K562 (cell line): ENCODE results near the gene ATP23. TPM values are rescaled to one million over a fixed set of nuclear protein-coding genes. Genes with fewer than 3 reads are reported as not detected.

Source experiments
- ARID1B ChIP-seq: fragments of 450-650 bp; IDR thresholded peaks from 2 replicates; pipeline ENCODE4 v1.6.1; 2016; ENCODE audit warnings: antibody characterized with exemption, mild to moderate bottlenecking, inconsistent platforms
- ARID4B ChIP-seq: sonication (generic); formaldehyde crosslinking; IDR thresholded peaks from 2 replicates; pipeline ENCODE4 v1.8.0; 2022; ENCODE audit warnings: mild to moderate bottlenecking, missing genetic modification reagents
- CREB3L1 ChIP-seq: fragments of 450-650 bp; IDR thresholded peaks from 2 replicates; pipeline ENCODE4 v1.6.1; 2014; ENCODE audit warnings: low read depth, mild to moderate bottlenecking, moderate library complexity, borderline replicate concordance
- KLF1 ChIP-seq: fragments of 450-650 bp; IDR thresholded peaks from 2 replicates; pipeline ENCODE4 v1.6.1; 2016; ENCODE audit warnings: missing genetic modification characterization, missing compliant biosample characterization
- NCOR1 ChIP-seq: fragments of 450-650 bp; IDR thresholded peaks from 2 replicates; pipeline ENCODE4 v1.6.1; 2016; ENCODE audit warnings: mild to moderate bottlenecking, moderate library complexity
- SREBF1 ChIP-seq: fragments of 150-350 bp; IDR thresholded peaks from 2 replicates; pipeline ENCODE4 v1.6.1; 2014; ENCODE audit warnings: antibody characterized with exemption, low read depth, low read length, borderline replicate concordance
- THAP12 ChIP-seq: fragments of 250-450 bp; sonication (Bioruptor Pico); IDR thresholded peaks from 2 replicates; pipeline ENCODE4 v1.9.0; 2021; ENCODE audit warnings: mild to moderate bottlenecking, inconsistent platforms
- ZNF586 ChIP-seq: fragments of 450-650 bp; formaldehyde crosslinking; conservative IDR thresholded peaks from 2 replicates; pipeline ENCODE4 v1.4.0; 2020; ENCODE audit warnings: mild to moderate bottlenecking, moderate library complexity
- ZZZ3 ChIP-seq: fragments of 450-650 bp; IDR thresholded peaks from 2 replicates; pipeline ENCODE4 v1.6.1; 2016; ENCODE audit warnings: antibody characterized with exemption, mild to moderate bottlenecking, moderate library complexity
- polyA plus RNA-seq, 8 experiments: library from polyadenylated mRNA; depleted of rRNA in 4 of 8; stranded (reverse) in 5 of 8; unstranded in 3 of 8; fragments of >200 nt; fragmentation: Nextera tagmentation in 2 of 8; fragmentation: Illumina TruSeq in 1 of 8; extraction: Ambion mirVana in 2 of 8; extraction: Trizol in 1 of 8; gene quantifications; 2 replicates each; pipeline versions ENCODE4 v1.2.1 to v1.2.3, GENCODE V29; 2011 to 2014; ENCODE audit warnings: inconsistent platforms in 1 of 8, missing spikeins in 1 of 8
- total RNA-seq, 7 experiments: library from RNA; depleted of rRNA in 6 of 7; stranded (reverse); fragments of >200 nt in 6 of 7; fragmentation: Illumina TruSeq in 2 of 7; extraction: Trizol in 2 of 7; gene quantifications; 2 replicates each; pipeline versions ENCODE4 v1.2.1 to v1.2.3, GENCODE V29; 2011 to 2021; ENCODE audit warnings: low replicate concordance in 1 of 7
- TF ChIP-seq, protein P1 (sequence below), 3 experiments: fragments of 200-800 bp in 1 of 3; fragments of 250-450 bp in 1 of 3; fragments of 450-650 bp in 1 of 3; sonication (Bioruptor Pico) in 1 of 3; sonication (Bioruptor generic) in 1 of 3; formaldehyde crosslinking in 1 of 3; IDR thresholded peaks; 2 replicates each; pipeline versions ENCODE4 v1.6.1 to v1.8.0; 2016 to 2022; ENCODE audit warnings: mild to moderate bottlenecking in 2 of 3, missing genetic modification characterization in 2 of 3, missing compliant biosample characterization in 1 of 3, moderate library complexity in 1 of 3
- TF ChIP-seq, protein P2 (sequence below): fragments of 250-450 bp; sonication (Bioruptor Pico); IDR thresholded peaks from 2 replicates; pipeline ENCODE4 v1.8.0; 2021; ENCODE audit warnings: mild to moderate bottlenecking, moderate library complexity

ATP23 gene
- total and polyA plus RNA-seq, 9 of the 15 experiments (the other 6 are each of a cell fraction or from before 2014, with no cell fraction given): 8.3 to 53.7 (median 28.5) TPM

GRCh38 chr12:57941165-57941894 is at the start of gene ATP23 (continued):
- TF ChIP-seq NCOR1: peak; percentile 34; the same call in 1 of the 2 replicates
- TF ChIP-seq, protein P1, sequence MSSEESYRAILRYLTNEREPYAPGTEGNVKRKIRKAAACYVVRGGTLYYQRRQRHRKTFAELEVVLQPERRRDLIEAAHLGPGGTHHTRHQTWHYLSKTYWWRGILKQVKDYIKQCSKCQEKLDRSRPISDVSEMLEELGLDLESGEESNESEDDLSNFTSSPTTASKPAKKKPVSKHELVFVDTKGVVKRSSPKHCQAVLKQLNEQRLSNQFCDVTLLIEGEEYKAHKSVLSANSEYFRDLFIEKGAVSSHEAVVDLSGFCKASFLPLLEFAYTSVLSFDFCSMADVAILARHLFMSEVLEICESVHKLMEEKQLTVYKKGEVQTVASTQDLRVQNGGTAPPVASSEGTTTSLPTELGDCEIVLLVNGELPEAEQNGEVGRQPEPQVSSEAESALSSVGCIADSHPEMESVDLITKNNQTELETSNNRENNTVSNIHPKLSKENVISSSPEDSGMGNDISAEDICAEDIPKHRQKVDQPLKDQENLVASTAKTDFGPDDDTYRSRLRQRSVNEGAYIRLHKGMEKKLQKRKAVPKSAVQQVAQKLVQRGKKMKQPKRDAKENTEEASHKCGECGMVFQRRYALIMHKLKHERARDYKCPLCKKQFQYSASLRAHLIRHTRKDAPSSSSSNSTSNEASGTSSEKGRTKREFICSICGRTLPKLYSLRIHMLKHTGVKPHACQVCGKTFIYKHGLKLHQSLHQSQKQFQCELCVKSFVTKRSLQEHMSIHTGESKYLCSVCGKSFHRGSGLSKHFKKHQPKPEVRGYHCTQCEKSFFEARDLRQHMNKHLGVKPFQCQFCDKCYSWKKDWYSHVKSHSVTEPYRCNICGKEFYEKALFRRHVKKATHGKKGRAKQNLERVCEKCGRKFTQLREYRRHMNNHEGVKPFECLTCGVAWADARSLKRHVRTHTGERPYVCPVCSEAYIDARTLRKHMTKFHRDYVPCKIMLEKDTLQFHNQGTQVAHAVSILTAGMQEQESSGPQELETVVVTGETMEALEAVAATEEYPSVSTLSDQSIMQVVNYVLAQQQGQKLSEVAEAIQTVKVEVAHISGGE (CRISPR knock-in tag; IDR thresholded peaks at IDR 0.05): peak in 1 of 3 experiments; percentile 58; a peak in 1 of 6 replicates
- no peak for TF ChIP-seq ZNF586 (CRISPR knock-in tag)
- TF ChIP-seq THAP12 (CRISPR knock-in tag): peak; percentile 87
- no peak for TF ChIP-seq ARID1B
- TF ChIP-seq CREB3L1: 0 out of 2 replicates have a peak, but pooled peaks have one; percentile 3
- TF ChIP-seq SREBF1: no peak
- peak; percentile 70; the same call in 1 of the 2 replicates for TF ChIP-seq ARID4B (CRISPR knock-in tag)
- TF ChIP-seq KLF1 (tag): no peak
- TF ChIP-seq, protein P2, sequence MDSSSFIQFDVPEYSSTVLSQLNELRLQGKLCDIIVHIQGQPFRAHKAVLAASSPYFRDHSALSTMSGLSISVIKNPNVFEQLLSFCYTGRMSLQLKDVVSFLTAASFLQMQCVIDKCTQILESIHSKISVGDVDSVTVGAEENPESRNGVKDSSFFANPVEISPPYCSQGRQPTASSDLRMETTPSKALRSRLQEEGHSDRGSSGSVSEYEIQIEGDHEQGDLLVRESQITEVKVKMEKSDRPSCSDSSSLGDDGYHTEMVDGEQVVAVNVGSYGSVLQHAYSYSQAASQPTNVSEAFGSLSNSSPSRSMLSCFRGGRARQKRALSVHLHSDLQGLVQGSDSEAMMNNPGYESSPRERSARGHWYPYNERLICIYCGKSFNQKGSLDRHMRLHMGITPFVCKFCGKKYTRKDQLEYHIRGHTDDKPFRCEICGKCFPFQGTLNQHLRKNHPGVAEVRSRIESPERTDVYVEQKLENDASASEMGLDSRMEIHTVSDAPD (CRISPR knock-in tag): no peak
- TF ChIP-seq ZZZ3: no peak
